Superior temporal gyrus (tissue), 1 donor: ENCODE measurements around the gene ACRBP.

Experiments used
- DNase-seq: peaks from one replicate; pipeline ENCODE4 v3.0.0-alpha.2; 2016; ENCODE audit errors: extremely low spot score

ACRBP gene

DNA sequence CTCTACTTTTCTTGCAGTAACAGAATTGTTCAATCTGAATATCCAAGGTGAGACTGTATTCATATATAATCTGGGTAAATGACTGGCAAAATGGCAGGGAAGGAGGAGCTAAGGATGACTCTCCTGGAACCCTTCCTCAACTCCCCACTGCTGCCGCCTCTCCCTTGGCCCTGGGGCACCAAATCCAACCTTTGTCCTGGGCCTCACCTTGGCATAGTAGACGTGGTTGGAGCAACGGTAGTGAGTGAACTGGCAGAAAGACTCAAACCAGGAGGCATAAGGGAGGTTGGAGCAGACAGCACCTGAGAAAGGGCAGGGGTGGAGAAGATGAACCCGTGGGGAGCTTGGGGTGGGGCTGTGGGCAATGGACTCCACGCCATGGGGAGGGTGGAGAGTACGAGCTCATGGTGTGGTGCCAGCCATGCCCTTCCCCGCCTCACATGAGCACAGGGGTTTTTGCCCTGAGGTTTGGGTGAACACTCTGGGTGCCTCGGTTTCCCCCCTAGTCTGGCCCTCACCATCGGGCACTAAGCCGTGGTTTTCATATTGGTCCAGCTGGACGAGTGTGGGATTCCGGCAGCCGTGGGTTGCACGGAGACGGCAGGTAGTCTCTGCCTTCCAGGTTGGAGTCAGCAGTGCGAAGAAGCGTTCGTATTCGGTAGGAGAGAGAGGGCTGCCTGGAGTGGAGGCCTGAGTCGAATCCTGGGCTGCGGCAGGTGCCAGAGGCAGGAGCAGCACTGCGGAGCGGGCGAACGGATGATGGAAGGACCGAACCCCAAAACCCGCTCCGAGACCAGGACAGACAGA is 753 bp downstream of the ACRBP start:
- no peak for DNase-seq

GRCh38 chr12:6644903-6645302 is 2.3 kb downstream of the ACRBP start:
- DNase-seq, result peak; percentile 58

DNA sequence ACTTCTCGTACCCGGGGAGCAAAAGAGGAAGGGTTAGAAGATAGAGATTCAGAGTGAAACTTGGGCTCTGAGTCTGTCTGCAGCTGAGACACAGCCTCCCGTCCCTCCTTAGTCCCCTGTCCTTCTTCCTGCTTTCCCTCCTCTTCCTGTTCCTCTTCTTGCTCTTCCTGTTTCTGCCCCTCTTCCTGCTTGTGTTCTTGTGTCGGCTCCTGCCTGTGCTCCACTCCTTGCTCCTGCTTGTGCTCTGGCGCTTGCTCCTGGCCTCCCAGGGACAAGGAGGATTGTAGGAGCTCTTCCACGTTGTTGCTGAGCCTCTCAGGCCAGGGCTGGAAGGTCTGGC is 3.0 kb downstream of the ACRBP start:
- no peak for DNase-seq

DNA sequence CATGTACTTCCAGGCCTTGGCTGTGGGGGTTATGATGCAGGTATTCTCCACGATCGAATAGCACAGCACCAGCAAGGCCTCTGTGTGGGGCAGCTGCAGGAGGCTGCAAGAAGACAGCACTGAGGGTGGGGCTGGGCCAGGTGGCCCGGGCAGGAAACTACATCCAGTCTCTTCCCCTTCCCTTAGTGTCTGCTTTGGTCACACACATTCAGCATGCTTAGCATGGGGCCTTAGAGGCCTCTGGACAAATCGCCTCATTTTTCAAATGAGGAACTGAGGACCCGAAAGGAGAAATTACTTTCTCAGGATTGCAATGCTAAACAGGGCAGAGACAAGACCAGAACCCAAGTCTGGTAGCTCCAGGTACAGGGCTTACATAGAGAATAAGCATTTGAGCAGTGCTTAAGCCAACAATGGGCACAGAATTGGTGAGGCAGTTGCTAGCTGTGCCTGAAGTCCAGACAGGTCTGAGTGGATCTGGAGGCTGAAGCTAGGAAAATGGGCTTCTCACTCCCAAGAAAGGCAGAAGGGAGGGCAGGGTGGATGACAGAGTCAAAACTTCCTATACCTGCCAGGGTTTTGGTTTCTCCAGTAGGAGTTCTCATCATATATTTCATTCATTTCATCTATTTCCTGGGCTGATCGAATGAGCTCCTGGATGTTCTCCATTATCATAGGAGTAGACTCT is 3.5 kb downstream of the ACRBP start:
- no peak for DNase-seq

GRCh38 chr12:6641131-6641530 is 6.1 kb downstream of the ACRBP start:
- peak; percentile 39 for DNase-seq

DNA sequence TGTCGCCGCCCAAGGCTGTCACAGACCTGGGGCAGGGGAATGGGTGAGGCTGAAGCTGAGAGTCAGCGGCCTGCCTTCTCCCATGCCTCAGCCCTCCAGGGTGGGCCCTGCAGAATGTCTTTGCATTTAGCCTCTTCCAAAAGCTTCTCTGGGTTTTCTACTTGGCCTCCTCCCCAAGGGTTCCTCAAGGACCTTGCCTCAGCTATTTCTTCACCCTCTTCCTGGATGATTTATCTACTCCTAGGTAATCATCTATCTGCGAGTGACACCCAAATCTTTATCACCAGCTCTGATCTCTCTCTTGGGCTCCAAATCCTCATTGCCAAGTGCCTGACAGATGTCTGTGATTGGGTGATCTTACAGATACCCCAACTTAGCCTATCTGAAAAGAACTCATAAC is 6.7 kb downstream of the ACRBP start:
- no peak for DNase-seq

DNA sequence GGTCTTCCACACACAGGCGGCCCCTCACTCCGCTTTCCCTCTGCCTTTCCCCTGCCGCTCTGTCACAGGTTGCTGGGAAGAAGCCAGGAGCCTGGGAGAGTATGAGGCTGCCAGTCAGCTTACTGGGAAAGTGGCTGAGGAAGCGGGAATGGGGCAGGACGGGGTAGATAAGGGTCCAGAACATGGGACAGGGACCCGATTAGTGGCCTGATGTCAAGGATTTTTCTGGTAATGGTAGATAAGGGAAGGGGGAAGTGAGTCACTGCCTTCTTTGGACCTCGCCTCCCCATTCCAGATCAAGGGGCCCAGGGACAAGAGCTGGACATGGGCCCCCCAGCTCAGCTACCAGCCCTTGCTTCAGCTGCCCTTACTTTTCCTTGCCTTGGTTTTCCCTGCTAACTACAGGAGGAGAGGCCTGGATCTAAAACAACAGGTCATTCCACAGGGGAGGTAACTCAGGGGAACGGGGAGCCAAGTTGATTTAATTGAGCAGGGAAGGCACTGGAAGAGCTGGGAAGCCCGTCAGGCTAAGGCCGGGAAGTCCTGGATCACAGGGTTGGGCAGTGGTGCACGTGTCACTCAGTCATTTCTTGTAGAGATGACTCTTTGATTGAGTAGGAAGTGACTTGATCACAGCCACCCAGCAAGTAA is 8.0 kb downstream of the ACRBP start:
- DNase-seq, result no peak

DNA sequence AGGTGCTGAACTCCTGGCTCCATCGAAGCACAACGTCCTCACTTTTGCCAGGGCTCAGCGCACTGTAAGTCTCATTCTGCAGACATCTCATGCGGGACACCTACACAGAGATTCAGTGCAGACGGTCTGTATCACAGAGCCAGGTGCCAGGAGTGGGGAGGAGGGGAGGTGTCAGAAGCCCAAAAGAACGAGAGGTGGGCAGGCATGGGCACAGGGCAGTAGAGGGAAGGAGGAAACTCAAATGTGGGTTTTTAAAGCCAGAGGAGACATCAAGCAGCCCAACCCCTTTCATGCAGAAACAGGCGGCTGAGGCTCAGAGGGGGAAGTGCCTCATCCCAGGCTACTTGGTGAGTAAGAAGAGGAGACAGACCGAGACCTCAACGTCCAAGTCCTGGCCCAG is 8.9 kb downstream of the ACRBP start:
- no peak for DNase-seq

GRCh38 chr12:6635856-6636531 is 11.2 kb downstream of the ACRBP start, which contains the start of gene LPAR5:
TSS of gene LPAR5 (minus strand) at chr12:6635959. CDS start at chr12:6621248, 14,711 bp downstream.
- no peak for DNase-seq

DNA sequence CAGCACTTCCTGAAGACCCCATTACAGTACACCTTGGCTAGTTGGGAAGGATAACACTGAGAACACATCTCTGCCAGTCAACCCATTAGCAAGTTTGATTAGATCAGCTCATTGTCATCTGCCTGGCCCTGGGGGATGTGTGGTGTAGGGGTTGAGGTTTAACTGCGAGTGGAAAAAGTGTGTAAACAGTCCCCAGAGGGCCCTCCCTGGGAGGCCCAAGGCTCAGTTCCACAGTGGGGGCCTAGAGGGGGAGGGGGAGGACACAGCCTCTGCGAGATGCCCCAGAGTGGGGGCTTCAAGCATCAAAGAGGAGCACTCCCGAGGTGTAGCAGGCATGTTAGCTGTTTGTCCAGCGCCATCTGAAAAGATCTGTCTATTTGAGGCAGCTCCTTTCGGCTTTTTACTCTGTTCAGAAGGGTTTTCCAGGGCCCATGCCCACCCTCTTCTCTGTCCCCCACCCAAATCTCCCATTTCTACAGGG is 11.8 kb downstream of the ACRBP start:
- DNase-seq, result no peak

DNA sequence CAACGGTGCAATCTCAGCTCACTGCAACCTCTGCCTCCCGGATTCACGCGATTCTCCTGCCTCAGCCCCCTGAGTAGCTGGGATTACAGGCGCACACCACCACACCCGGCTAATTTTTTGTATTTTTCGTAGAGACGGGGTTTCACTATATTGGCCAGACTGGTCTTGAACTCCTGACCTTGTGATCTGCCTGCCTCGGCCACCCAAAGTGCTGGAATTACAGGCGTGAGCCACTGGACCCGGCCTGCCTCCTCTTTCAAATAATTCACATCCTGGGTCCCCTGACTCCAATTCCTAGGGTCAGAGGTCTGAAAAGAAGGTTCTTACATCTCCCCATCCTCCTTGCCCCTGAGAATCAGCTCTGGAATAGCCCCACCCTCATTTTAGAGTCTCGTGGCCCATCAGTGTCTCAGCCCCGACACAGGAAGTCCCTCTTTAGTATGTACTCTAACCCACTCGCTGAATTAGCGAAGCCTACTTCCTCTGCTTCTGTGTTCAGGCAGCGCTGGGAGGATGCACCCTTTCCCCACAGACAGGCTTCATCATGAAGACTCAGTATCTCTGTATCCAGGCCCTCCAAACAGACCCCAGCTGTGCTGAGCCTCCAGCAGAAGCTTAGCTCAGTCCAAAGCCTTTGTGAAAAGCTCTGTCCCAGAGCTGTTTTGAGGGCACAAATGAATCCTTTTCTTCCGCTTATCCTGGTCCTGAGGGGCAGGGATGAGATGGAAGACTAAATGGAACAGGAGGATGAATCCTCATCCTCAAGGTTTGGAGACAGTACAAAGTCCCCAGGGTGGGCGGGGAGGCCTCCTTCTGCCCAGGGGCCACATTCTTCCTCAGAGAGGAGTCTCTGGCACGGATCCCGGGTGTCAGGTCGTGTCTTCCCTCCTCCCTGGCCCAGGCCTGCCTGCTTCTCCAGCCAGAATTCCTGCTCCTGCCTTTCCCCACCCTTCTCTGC is 14.9 kb downstream of the ACRBP start:
- DNase-seq, result no peak

DNA sequence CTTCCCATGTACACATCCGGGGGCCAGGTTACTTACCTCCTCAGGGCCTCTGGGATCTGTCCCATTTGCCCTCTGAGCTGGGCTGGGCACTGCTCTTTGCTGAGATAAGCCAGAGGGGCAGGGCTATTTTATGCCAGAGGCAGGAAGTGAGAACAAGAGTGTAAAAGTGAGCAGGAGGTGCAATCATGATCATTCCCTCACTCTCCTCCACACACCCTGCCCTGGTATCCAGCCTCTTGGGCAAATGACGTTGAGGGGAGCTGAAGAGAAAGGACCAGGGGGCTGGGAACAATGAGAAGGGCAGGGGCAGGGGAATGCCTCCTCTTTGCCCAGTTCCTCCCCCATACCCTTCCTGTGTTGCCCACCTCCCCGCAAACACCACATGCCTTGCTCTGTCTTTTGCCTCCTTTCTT is 15.7 kb downstream of the ACRBP start:
- no peak for DNase-seq

DNA sequence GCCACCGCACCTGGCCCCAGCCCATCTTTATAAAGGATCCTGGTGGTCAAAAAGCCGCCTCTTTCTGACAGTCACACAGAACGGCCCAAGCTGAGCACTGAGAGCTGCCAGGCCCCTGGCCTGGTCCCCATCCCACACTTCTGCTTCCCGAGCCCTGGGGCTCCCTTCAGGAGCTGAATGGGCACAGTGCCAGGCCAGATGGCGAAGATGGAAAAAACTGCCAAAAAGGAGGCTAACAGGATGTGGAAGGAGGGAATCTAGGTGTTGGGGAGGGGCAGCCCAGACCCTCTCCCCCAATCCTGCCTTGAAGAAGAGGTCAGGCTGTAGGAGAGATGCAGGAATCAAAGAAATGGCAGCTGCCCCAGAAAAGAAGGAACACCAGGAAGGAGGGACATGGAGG is 16.5 kb downstream of the ACRBP start:
- DNase-seq, result no peak

- DNase-seq, result no peak
Observed at GRCh38 chr12:6627616-6628015, 19.6 kb downstream of the ACRBP start.

DNA sequence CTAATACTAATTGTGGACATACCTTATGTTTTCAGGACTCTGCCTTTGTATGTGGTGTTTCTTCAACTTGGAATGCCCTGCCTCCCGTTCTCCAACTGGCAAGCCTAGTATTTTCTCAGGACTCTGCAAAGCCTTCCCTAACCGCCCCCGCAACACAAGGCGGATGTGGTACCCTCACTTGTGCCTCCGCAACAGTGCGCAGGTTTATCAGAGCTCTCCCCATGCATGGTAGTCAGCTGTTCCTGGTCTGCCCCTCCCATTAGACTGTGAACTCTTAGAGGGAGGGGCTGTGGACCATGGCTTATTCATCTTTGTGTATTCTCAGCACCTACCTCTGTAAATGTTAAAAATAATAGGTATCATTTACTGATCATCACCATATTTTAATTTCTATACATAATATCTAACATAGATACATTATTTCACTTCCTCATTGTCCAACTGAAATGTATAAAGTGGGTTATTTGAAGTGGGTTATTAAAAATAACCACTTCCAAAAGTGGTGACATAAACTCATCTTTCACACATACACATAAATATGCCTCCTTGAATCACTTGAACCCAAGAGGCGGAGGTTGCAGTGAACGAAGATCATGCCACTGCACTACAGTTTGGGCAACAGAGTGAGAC is 20.5 kb downstream of the ACRBP start:
- no peak for DNase-seq

GRCh38 chr12:6620885-6621274 is 26.4 kb downstream of the ACRBP start:
- no peak for DNase-seq

GRCh38 chr12:6620137-6620884 is 26.9 kb downstream of the ACRBP start:
- DNase-seq, result peak; percentile 29

GRCh38 chr12:6618483-6619225 is 28.6 kb downstream of the ACRBP start:
- peak; percentile 5 for DNase-seq

DNA sequence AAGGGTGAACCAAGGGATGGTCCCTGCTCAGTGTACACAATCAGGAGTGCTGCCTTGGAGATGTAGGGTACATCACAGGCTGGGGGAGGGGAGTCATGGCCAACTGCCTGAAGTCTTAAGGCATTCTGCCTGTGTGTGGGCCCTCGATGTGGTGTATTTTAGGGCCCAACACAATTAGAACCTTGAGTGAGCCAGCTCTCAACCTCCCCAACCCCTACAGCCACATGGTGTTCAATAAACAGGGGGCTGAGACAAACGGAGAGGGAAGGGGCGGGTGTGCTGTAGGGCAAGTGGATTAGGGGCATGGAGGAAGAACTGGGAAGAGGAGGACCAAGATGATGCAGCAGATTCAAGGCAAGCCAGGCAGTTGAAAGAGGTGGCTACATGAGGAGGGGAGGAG is 31.4 kb downstream of the ACRBP start:
- no peak for DNase-seq
